HEK293 (cell line): Measurements from ENCODE around the gene NME8.

Source experiments
- CTCF ChIA-PET: fragments of 350-600 bp; formaldehyde crosslinking; extraction: SDS; loops from one replicate; lab custom pipeline; 2021; ENCODE audit warnings: antibody characterized with exemption; lab: Yijun Ruan, JAX
- POLR2A ChIA-PET: fragments of 300-600 bp; formaldehyde crosslinking; extraction: SDS; loops from one replicate; lab custom pipeline; 2020; ENCODE audit warnings: antibody characterized with exemption, inconsistent platforms; lab: Yijun Ruan, JAX
- H3K27ac ChIP-seq: fragments of 200-500 bp; sonication (Bioruptor generic); 2 replicates; pipeline ENCODE4 v1.5.1; 2014; ENCODE audit warnings: low read depth, low read length, control low read depth, inconsistent platforms; ENCODE audit errors: extremely low read depth
- H3K36me3 ChIP-seq, 2 experiments: fragments of 200-500 bp in 1 of 2; sonication (Bioruptor generic) in 1 of 2; 1 replicate in 1 of 2; 2 replicates in 1 of 2; pipeline ENCODE4 v1.5.1; 2014 to 2017; ENCODE audit warnings: inconsistent platforms in 2 of 2, low read length in 2 of 2; ENCODE audit not compliant: control insufficient read depth in 2 of 2, insufficient read depth in 1 of 2
- H3K4me1 ChIP-seq: fragments of 200-500 bp; sonication (Bioruptor generic); 2 replicates; pipeline ENCODE4 v1.5.1; 2014; ENCODE audit warnings: mild to moderate bottlenecking, low read length, inconsistent platforms; ENCODE audit not compliant: control insufficient read depth, insufficient read depth
- H3K4me3 ChIP-seq: 2 replicates; pipeline ENCODE4 v1.5.1; 2011; ENCODE audit warnings: low read depth, mild to moderate bottlenecking, control low read depth, low read length, moderate library complexity
- H3K9me3 ChIP-seq: fragments of 200-500 bp; sonication (Bioruptor generic); 2 replicates; pipeline ENCODE4 v1.5.1; 2014; ENCODE audit warnings: low read depth, low read length, inconsistent platforms; ENCODE audit not compliant: control insufficient read depth, insufficient read depth
- CTCF ChIP-seq: fragments of 450-650 bp; formaldehyde crosslinking; IDR thresholded peaks from 2 replicates; pipeline ENCODE4 v1.5.1; 2016; ENCODE audit warnings: missing biosample characterization, missing genetic modification characterization
- EGR2 ChIP-seq: fragments of 450-650 bp; formaldehyde crosslinking; IDR thresholded peaks from 2 replicates; pipeline ENCODE4 v1.5.1; 2016; ENCODE audit warnings: low read depth, missing biosample characterization, missing genetic modification characterization
- GFI1B ChIP-seq: fragments of 450-650 bp; formaldehyde crosslinking; IDR thresholded peaks from 2 replicates; pipeline ENCODE4 v1.5.1; 2016; ENCODE audit warnings: missing biosample characterization, missing genetic modification characterization
- GLIS1 ChIP-seq: fragments of 450-650 bp; formaldehyde crosslinking; IDR thresholded peaks from 2 replicates; pipeline ENCODE4 v1.5.1; 2016; ENCODE audit warnings: missing biosample characterization, missing genetic modification characterization
- OSR2 ChIP-seq: fragments of 450-650 bp; formaldehyde crosslinking; IDR thresholded peaks from 2 replicates; pipeline ENCODE4 v1.5.1; 2016; ENCODE audit warnings: missing biosample characterization, missing genetic modification characterization
- PRDM10 ChIP-seq: fragments of 450-650 bp; formaldehyde crosslinking; IDR thresholded peaks from 2 replicates; pipeline ENCODE4 v1.5.1; 2016; ENCODE audit warnings: missing biosample characterization, missing genetic modification characterization
- SCRT1 ChIP-seq: fragments of 450-650 bp; formaldehyde crosslinking; IDR thresholded peaks from 2 replicates; pipeline ENCODE4 v1.5.1; 2016; ENCODE audit warnings: missing biosample characterization, missing genetic modification characterization, borderline replicate concordance
- SCRT2 ChIP-seq: fragments of 450-650 bp; formaldehyde crosslinking; IDR thresholded peaks from 2 replicates; pipeline ENCODE4 v1.5.1; 2016; ENCODE audit warnings: missing biosample characterization, missing genetic modification characterization
- SETDB1 ChIP-seq: IDR thresholded peaks from one replicate; pipeline ENCODE4 v1.6.1; 2017; ENCODE audit warnings: mild to moderate bottlenecking, low read length, moderate library complexity, mixed read lengths; ENCODE audit not compliant: insufficient read length
- ZBTB11 ChIP-seq: fragments of 450-650 bp; formaldehyde crosslinking; conservative IDR thresholded peaks from 2 replicates; pipeline ENCODE4 v1.5.1; 2016; ENCODE audit warnings: low read depth, missing biosample characterization, missing genetic modification characterization
- ZBTB8A ChIP-seq: fragments of 450-650 bp; formaldehyde crosslinking; IDR thresholded peaks from 2 replicates; pipeline ENCODE4 v1.5.1; 2016; ENCODE audit warnings: missing biosample characterization, missing genetic modification characterization
- ZNF324 ChIP-seq: fragments of 450-650 bp; formaldehyde crosslinking; IDR thresholded peaks from 2 replicates; pipeline ENCODE4 v1.5.1; 2016; ENCODE audit warnings: missing biosample characterization, missing genetic modification characterization
- ZNF335 ChIP-seq: fragments of 450-650 bp; formaldehyde crosslinking; conservative IDR thresholded peaks from 2 replicates; pipeline ENCODE4 v1.5.1; 2016; ENCODE audit warnings: missing biosample characterization, missing genetic modification characterization
- ZNF394 ChIP-seq: fragments of 450-650 bp; formaldehyde crosslinking; IDR thresholded peaks from 2 replicates; pipeline ENCODE4 v1.5.1; 2016; ENCODE audit warnings: missing biosample characterization, missing genetic modification characterization, mild to moderate bottlenecking, moderate library complexity, borderline replicate concordance
- ZNF398 ChIP-seq: fragments of 450-650 bp; formaldehyde crosslinking; IDR thresholded peaks from 2 replicates; pipeline ENCODE4 v1.5.1; 2017; ENCODE audit warnings: missing biosample characterization, missing genetic modification characterization
- ZNF513 ChIP-seq: fragments of 450-650 bp; IDR thresholded peaks from 2 replicates; pipeline ENCODE4 v1.5.1; 2018; ENCODE audit warnings: missing biosample characterization, missing genetic modification characterization
- ZNF561 ChIP-seq: fragments of 450-650 bp; IDR thresholded peaks from 2 replicates; pipeline ENCODE4 v1.5.1; 2018; ENCODE audit warnings: missing biosample characterization, missing genetic modification characterization, borderline replicate concordance
- ZNF76 ChIP-seq: fragments of 450-650 bp; formaldehyde crosslinking; IDR thresholded peaks from 2 replicates; pipeline ENCODE4; 2016; ENCODE audit warnings: low read depth, missing biosample characterization, missing genetic modification characterization, borderline replicate concordance

The NME8 gene

GRCh38 chr7:37918526-37918925, 70.1 kb downstream of the NME8 start (continued):
- TF ChIP-seq ZNF513 (no peak), GFI1B (tag by site-specific recombination) (no peak), ZNF394 (tag by site-specific recombination) (no peak), ZNF324 (no peak), ZBTB11 (tag by site-specific recombination) (no peak)
- TF ChIP-seq, all 188 proteins: peak for 0

- Histone ChIP-seq H3K36me3 (no peaks in the 10 kb centered on the region), H3K4me1 (peaks cover 3% of the 10 kb centered on the region; the same call in 1 of the 2 replicates), H3K4me3 (peak within 1 kb of the TSS; percentile 56), H3K9me3 (no peaks in the 10 kb centered on the region), H3K27ac (peak within 1 kb of the TSS; percentile 81; the same call in 1 of the 2 replicates)
- ChIA-PET POLR2A (interaction anchor here (0.6 kb wide), 2 partner anchors 18 to 257 kb away, joined by 3 read pairs; partner anchors contain the start of gene STARD3NL), CTCF (interaction anchor here (0.6 to 3.4 kb wide), 9 partner anchors 11 to 425 kb away, joined by 3 to 14 read pairs (median 3); no protein-coding TSS in a partner anchor)
- TF ChIP-seq SCRT1 (tag by site-specific recombination) (peak; percentile 85), ZNF398 (tag by site-specific recombination) (peak; percentile 19), ZBTB8A (tag by site-specific recombination) (no peak), SCRT2 (tag by site-specific recombination) (peak; percentile 96), ZNF561 (0 out of 2 replicates have a peak, but pooled peaks have one; percentile 40), EGR2 (tag by site-specific recombination) (no peak), OSR2 (tag by site-specific recombination) (peak; percentile 72), SETDB1 (no peak), ZNF335 (peak; percentile 74), CTCF (tag by site-specific recombination) (peak; percentile 66), ZNF324 (0 out of 2 replicates have a peak, but pooled peaks have one; percentile 23), GLIS1 (peak; percentile 23; the same call in 1 of the 2 replicates), ZBTB11 (tag by site-specific recombination) (peak; percentile 38; the same call in 1 of the 2 replicates), ZNF76 (tag by site-specific recombination) (peak; percentile 57; the same call in 1 of the 2 replicates), PRDM10 (peak; percentile 63; the same call in 1 of the 2 replicates)
Observed at GRCh38 chr7:37920305-37920848, 72.0 kb downstream of the NME8 start, which contains the start of gene EPDR1. Gene EPDR1 (plus strand): TSS chr7:37920640. CDS start chr7:37920940, 300 bp downstream.
